IMR-90 (cell line): ENCODE data around the gene IFNA8. TPM values are rescaled to one million over a fixed set of nuclear protein-coding genes. Genes with fewer than 3 reads are reported as not detected.

Source experiments
- ATAC-seq: fragments of 200-7000 bp; cut with Tn5 transposase; 2 replicates; pipeline ENCODE4 v1.9.1; 2020; ENCODE audit warnings: low read depth, mild to moderate bottlenecking, moderate library complexity
- BruUV-seq: library from RNA; stranded (reverse); fragments of 400-500 nt; replicated peaks from 2 replicates; lab custom pipeline; 2021; lab: Mats Ljungman, UMichigan
- CTCF ChIA-PET: fragments of 300-600 bp; formaldehyde crosslinking; extraction: SDS; loops from one replicate; lab custom pipeline; 2021; ENCODE audit warnings: antibody characterized with exemption; lab: Yijun Ruan, JAX
- POLR2A ChIA-PET: fragments of 300-600 bp; sonication (Branson Sonifier 250); formaldehyde crosslinking; loops from one replicate; lab custom pipeline; 2022; ENCODE audit warnings: antibody characterized with exemption; ENCODE audit not compliant: unreplicated experiment; lab: Charles Lee
- DNase-seq: peaks from one replicate; pipeline ENCODE4 v3.0.0; 2013
- H2AFZ ChIP-seq: replicated peaks from 2 replicates; pipeline ENCODE3; 2013; ENCODE audit warnings: low read length, mild to moderate bottlenecking; ENCODE audit not compliant: poor library complexity
- H2AK5ac ChIP-seq: 2 replicates; pipeline ENCODE4 v1.6.1; 2013; ENCODE audit warnings: low read depth, low read length, inconsistent platforms
- H2AK9ac ChIP-seq: replicated peaks from 2 replicates; pipeline ENCODE3; 2013; ENCODE audit warnings: mild to moderate bottlenecking, low read depth, low read length, moderate library complexity; ENCODE audit not compliant: poor library complexity
- H2BK120ac ChIP-seq: 2 replicates; pipeline ENCODE4 v1.6.1; 2013; ENCODE audit warnings: low read depth, low read length, inconsistent platforms
- H2BK15ac ChIP-seq: 3 replicates; pipeline ENCODE4 v1.6.1; 2013; ENCODE audit warnings: low read depth, low read length, inconsistent platforms
- H2BK20ac ChIP-seq: 2 replicates; pipeline ENCODE4 v1.6.1; 2013; ENCODE audit warnings: low read depth, mild to moderate bottlenecking, inconsistent platforms, low read length, moderate library complexity
- H2BK5ac ChIP-seq: 2 replicates; pipeline ENCODE4 v1.6.1; 2013; ENCODE audit warnings: mild to moderate bottlenecking, low read depth, low read length, inconsistent platforms; ENCODE audit not compliant: poor library complexity, severe bottlenecking
- H3K14ac ChIP-seq: replicated peaks from 2 replicates; pipeline ENCODE4 v1.6.1; 2013; ENCODE audit warnings: low read depth, low read length, inconsistent platforms
- H3K18ac ChIP-seq: 2 replicates; pipeline ENCODE4 v1.6.1; 2013; ENCODE audit warnings: low read depth, low read length, control low read depth
- H3K23ac ChIP-seq: 2 replicates; pipeline ENCODE4 v1.6.1; 2013; ENCODE audit warnings: low read depth, low read length, inconsistent platforms
- H3K27ac ChIP-seq: 2 replicates; pipeline ENCODE4 v1.5.1; 2013; ENCODE audit warnings: mild to moderate bottlenecking, control low read depth, low read length; ENCODE audit not compliant: insufficient read depth
- H3K27me3 ChIP-seq: 2 replicates; pipeline ENCODE4 v1.6.1; 2013; ENCODE audit warnings: low read length; ENCODE audit not compliant: control insufficient read depth, insufficient read depth
- H3K36me3 ChIP-seq: 2 replicates; pipeline ENCODE4 v1.6.1; 2013; ENCODE audit warnings: low read length, mixed read lengths; ENCODE audit not compliant: control insufficient read depth, insufficient read depth
- H3K4ac ChIP-seq: 2 replicates; pipeline ENCODE4 v1.6.1; 2013; ENCODE audit warnings: low read depth, low read length, inconsistent platforms
- H3K4me1 ChIP-seq: 2 replicates; pipeline ENCODE4 v1.6.1; 2013; ENCODE audit warnings: low read length, mixed read lengths; ENCODE audit not compliant: control insufficient read depth, insufficient read depth
- H3K4me2 ChIP-seq: 2 replicates; pipeline ENCODE4 v1.6.1; 2013; ENCODE audit warnings: low read depth, mild to moderate bottlenecking, control low read depth, low read length, moderate library complexity
- H3K4me3 ChIP-seq: 2 replicates; pipeline ENCODE4 v1.5.1; 2013; ENCODE audit warnings: low read depth, mild to moderate bottlenecking, control low read depth, low read length, moderate library complexity; ENCODE audit not compliant: insufficient read depth
- H3K56ac ChIP-seq: 2 replicates; pipeline ENCODE4 v1.6.1; 2013; ENCODE audit warnings: low read length, inconsistent platforms; ENCODE audit not compliant: insufficient read depth; ENCODE audit errors: extremely low read depth
- H3K79me1 ChIP-seq, 2 experiments: 2 replicates each; pipeline ENCODE4 v1.6.1; 2013; ENCODE audit warnings: low read length in 2 of 2, inconsistent platforms in 1 of 2, low read depth in 1 of 2
- H3K9ac ChIP-seq: 2 replicates; pipeline ENCODE4 v1.6.1; 2013; ENCODE audit warnings: low read depth, low read length, control low read depth
- H3K9me1 ChIP-seq: 2 replicates; pipeline ENCODE4 v1.6.1; 2013; ENCODE audit warnings: low read length, inconsistent platforms; ENCODE audit not compliant: insufficient read depth
- H3K9me3 ChIP-seq: 2 replicates; pipeline ENCODE4 v1.6.1; 2013; ENCODE audit warnings: low read length; ENCODE audit not compliant: control insufficient read depth, insufficient read depth
- H4K20me1 ChIP-seq: 2 replicates; pipeline ENCODE4 v1.6.1; 2013; ENCODE audit warnings: low read length, inconsistent platforms; ENCODE audit not compliant: insufficient read depth
- H4K5ac ChIP-seq: 2 replicates; pipeline ENCODE4 v1.6.1; 2013; ENCODE audit warnings: mild to moderate bottlenecking, low read depth, low read length, control low read depth
- H4K8ac ChIP-seq, 2 experiments: 2 replicates each; pipeline ENCODE4 v1.6.1; 2013; ENCODE audit warnings: low read depth in 2 of 2, low read length in 2 of 2, control low read depth in 1 of 2, inconsistent platforms in 1 of 2
- H4K91ac ChIP-seq: 2 replicates; pipeline ENCODE4 v1.6.1; 2013; ENCODE audit warnings: low read depth, low read length, inconsistent platforms; ENCODE audit not compliant: insufficient read depth
- MAFK ChIP-seq: IDR thresholded peaks from 2 replicates; pipeline ENCODE4 v1.6.1; 2012; ENCODE audit warnings: low read depth, low read length, improper control_type of control experiment
- MXI1 ChIP-seq: IDR thresholded peaks from 2 replicates; pipeline ENCODE4 v1.6.1; 2012; ENCODE audit warnings: low read depth, mild to moderate bottlenecking, low read length, moderate library complexity, borderline replicate concordance
- WGBS, 2 experiments: methylation state at CpG; one replicate each; pipeline versions ENCODE4 v1.1.5 to v1.1.7; 2013; ENCODE audit warnings: missing lambda C conversion rate in 2 of 2; ENCODE audit not compliant: insufficient read length in 1 of 2; ENCODE audit errors: extremely low coverage in 2 of 2; 5-methylcytosine and 5-hydroxymethylcytosine counted together
- dilution Hi-C: fragments of 300-500 bp; cut with HindIII; formaldehyde crosslinking; loops from one replicate; pipeline ENCODE4 v1.14.3; 2018; ENCODE audit warnings: low sequenced_read_pairs; ENCODE audit not compliant: unreplicated experiment
- in situ Hi-C: fragments of 300-500 bp; cut with MboI; formaldehyde crosslinking; loops from 3 replicates; pipeline ENCODE4 v1.14.3; 2019; ENCODE audit warnings: low sequenced_read_pairs, inconsistent platforms, mixed read lengths
- intact Hi-C: fragments of 100-400 bp; cut with micrococcal nuclease; formaldehyde crosslinking; loops from 2 replicates; pipeline ENCODE4 v1.10.0; 2022
- polyA plus RNA-seq, 3 experiments: library from polyadenylated mRNA; depleted of rRNA; stranded (reverse); fragments of >200 nt; gene quantifications; 2 replicates each; pipeline ENCODE4 v1.2.3, GENCODE V29; 2012; ENCODE audit warnings: low replicate concordance in 1 of 3
- total RNA-seq: library from RNA; depleted of rRNA; stranded (reverse); fragments of >200 nt; gene quantifications from 2 replicates; pipeline ENCODE4 v1.2.3, GENCODE V29; 2012

Gene IFNA8
- total and polyA plus RNA-seq, 2 of the 4 experiments (the other 2 are of a cell fraction), result not detected

- ATAC-seq (no peak), DNase-seq (no peak)
- Histone ChIP-seq H2AK5ac (no peak overlapping the region), H4K91ac (no peak overlapping the region), H3K23ac (no peak overlapping the region), H3K36me3 (no peaks in the 10 kb centered on the region), H4K5ac (no peak overlapping the region), H3K27me3 (peaks cover 44% of the 10 kb centered on the region), H3K4me2 (no peak overlapping the region), H3K56ac (no peak overlapping the region), H3K9me3 (no peaks in the 10 kb centered on the region), H2AFZ (no peak overlapping the region), H3K4me3 (no peak overlapping the region), H2AK9ac (no peak overlapping the region), H3K9ac (no peak overlapping the region), H4K20me1 (no peaks in the 10 kb centered on the region), H2BK15ac (no peak overlapping the region), H4K8ac (no peak overlapping the region), H2BK120ac (no peak overlapping the region), H3K4ac (no peak overlapping the region), H3K4me1 (no peaks in the 10 kb centered on the region), H2BK20ac (no peak overlapping the region), H2BK5ac (no peak overlapping the region), H3K14ac (no peak overlapping the region), H3K79me1 (no peaks in the 10 kb centered on the region), H3K27ac (no peak overlapping the region), H3K18ac (no peak overlapping the region), H3K9me1 (no peaks in the 10 kb centered on the region)
- intact Hi-C loops (loop anchor here (5.0 kb wide), 1 partner anchor 147 kb away; no protein-coding TSS in a partner anchor), dilution Hi-C loops (no loop called here), in situ Hi-C loops (no loop called here)
- ChIA-PET CTCF (no interaction called here), POLR2A (no interaction called here)
- peak; percentile 4; the same call in 1 of the 2 replicates for TF ChIP-seq MAFK
- no peak for TF ChIP-seq MXI1
- BruUV-seq, result no TSS peak
- no CpG with 5 or more reads among the region's 5 CpGs for WGBS, 2 experiments
These were observed 9.9 kb upstream of the IFNA8 start for GRCh38 chr9:21398955-21399489.
